HUES64 (cell line): ENCODE data around the gene RAB44.

Source experiments
- H3K27ac ChIP-seq: 2 replicates; pipeline ENCODE4 v1.7.0; 2013; ENCODE audit warnings: low read depth, low read length, inconsistent platforms
- H3K27me3 ChIP-seq: 2 replicates; pipeline ENCODE4 v1.6.1; 2013; ENCODE audit warnings: mild to moderate bottlenecking, low read length; ENCODE audit not compliant: insufficient read depth
- H3K36me3 ChIP-seq: 2 replicates; pipeline ENCODE4 v1.6.1; 2013; ENCODE audit warnings: mild to moderate bottlenecking, low read length; ENCODE audit not compliant: insufficient read depth
- H3K4me1 ChIP-seq: 2 replicates; pipeline ENCODE4 v1.6.1; 2013; ENCODE audit warnings: mild to moderate bottlenecking, low read length, moderate library complexity; ENCODE audit not compliant: insufficient read depth
- H3K4me3 ChIP-seq: 2 replicates; pipeline ENCODE4 v1.5.1; 2013; ENCODE audit warnings: mild to moderate bottlenecking, low read length, moderate library complexity
- H3K9ac ChIP-seq: 2 replicates; pipeline ENCODE4 v1.6.1; 2013; ENCODE audit warnings: mild to moderate bottlenecking, low read depth, low read length
- H3K9me3 ChIP-seq: 2 replicates; pipeline ENCODE4 v1.6.1; 2013; ENCODE audit warnings: low read depth, low read length; ENCODE audit not compliant: insufficient read depth
- WGBS: fragments of 150-250, 120-280 bp; methylation state at CpG from one replicate; pipeline ENCODE4 v1.1.7; 2013; ENCODE audit warnings: missing lambda C conversion rate; 5-methylcytosine and 5-hydroxymethylcytosine counted together

Gene RAB44

DNA sequence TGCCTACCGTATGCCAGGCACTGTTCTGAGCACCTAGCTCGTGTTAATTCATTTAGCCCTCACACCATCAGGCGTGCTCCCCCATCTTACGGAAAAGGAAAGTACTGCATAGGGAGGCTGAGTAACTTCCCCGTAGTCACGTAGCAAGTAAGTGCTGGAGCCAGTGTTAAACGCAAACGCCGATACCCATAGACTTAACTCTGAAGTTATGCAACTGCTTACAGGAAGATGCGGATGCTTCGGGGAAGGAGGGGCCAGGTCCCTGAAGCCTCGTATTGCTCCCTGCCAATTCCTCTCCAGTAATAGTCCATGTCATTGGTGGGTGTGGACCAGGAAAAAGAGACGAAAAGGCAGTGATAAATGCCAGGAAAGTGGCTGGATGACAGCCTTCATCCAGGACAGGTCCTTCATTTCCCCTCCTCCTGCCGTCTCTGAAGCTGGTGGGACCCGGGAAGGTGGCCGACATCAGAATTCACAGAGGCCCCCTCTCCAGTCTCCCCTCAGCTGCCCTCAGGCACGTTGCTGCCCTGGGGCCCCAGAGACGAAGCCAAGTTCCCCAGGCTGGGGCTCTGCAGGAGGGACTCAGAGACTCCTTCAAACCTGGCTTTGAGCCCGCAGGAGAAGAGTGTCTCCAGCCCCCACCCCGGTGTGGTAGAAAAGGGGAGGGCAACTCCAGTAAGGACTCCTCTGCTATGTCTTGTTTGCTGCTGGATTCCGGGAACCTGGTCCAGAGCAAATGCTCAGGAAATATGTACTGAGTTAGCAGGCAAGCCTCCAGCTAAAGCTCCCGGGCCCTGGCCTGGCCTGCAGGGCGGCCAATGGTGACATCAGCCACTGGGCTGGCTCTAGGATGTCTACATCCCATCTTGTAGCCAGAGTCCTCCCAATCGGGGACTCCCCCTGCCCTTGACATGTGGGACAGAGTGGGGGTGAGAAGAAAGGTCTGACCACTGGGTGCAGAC is 37.8 kb downstream of the RAB44 start:
- Histone ChIP-seq H3K4me1 (peaks cover 4% of the 10 kb centered on the region), H3K4me3 (no peak overlapping the region), H3K27ac (no peak overlapping the region), H3K9me3 (no peaks in the 10 kb centered on the region), H3K9ac (no peak overlapping the region), H3K27me3 (no peaks in the 10 kb centered on the region; the same call in 1 of the 2 replicates), H3K36me3 (no peaks in the 10 kb centered on the region)
- 72% methylated on average over 24 of the region's 24 CpGs for WGBS

DNA sequence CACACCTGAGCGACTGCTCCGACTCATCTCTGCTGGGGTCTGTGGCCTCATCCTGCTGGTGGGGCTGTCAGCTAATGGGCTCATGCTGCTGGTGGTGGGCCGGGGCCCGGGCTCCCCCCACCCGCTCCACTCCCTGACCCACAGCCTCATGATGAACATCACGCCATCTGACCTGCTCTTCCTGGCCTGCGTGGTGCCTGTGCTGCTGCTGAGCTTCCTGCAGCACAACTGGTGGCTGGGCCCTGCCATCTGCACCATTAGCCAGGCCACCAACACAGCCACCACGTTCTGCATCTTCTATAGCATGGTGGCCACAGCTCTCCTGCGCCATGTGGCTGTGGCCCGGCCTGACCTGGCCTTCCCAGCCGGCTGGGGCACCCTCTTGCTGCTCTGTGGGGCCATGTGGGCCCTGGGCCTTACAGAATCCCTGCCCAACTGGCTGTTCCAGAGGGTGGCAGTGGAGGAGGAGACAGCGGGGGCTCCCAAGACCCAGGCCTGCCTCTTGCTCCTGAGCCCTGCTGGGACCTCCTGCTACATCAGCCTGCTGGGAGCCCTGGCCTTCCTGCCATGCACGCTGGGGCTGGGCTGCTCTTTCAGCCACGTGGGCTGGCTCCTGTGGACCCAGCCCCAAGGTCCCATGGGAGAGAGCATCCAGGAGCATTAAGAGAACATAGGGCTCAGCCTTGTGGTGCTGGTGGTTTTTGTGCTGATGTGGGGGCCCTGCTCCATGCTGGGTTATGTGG is 39.6 kb downstream of the RAB44 start:
- H3K36me3 ChIP-seq: no peaks in the 10 kb centered on the region
- H3K4me3 ChIP-seq: no peak overlapping the region
- no peak overlapping the region for H3K27ac ChIP-seq
- no peaks in the 10 kb centered on the region; the same call in 1 of the 2 replicates for H3K27me3 ChIP-seq
- H3K4me1 ChIP-seq: no peaks in the 10 kb centered on the region
- 92% methylated on average over 14 of the region's 14 CpGs for WGBS
- H3K9ac ChIP-seq: no peak overlapping the region
- H3K9me3 ChIP-seq: no peaks in the 10 kb centered on the region

DNA sequence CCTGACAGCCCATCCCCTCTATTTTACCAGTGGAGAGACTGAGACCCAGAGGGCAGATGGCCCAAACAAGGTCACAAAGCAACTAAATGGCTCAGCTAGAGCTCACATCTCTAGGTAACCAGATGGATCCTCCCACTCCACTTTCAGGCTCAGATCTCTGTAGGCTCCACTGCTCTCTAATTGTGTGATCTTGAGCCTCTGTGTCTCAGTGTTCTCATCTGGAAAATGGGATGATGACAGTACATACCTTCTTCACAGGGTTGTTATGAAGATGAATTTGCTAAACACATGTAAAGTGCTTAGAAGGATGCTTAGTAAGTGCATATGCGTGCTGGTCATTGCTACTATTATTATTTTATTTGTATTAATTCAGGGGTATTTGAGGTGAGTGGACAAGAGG is 40.5 kb downstream of the RAB44 start:
- Histone ChIP-seq H3K27ac (no peak overlapping the region), H3K27me3 (no peaks in the 10 kb centered on the region; the same call in 1 of the 2 replicates), H3K9ac (no peak overlapping the region), H3K4me1 (no peaks in the 10 kb centered on the region; the same call in 1 of the 2 replicates), H3K9me3 (no peaks in the 10 kb centered on the region), H3K36me3 (no peaks in the 10 kb centered on the region), H3K4me3 (no peak overlapping the region)
- 67% methylated on average over 1 of the region's 1 CpG for WGBS

DNA sequence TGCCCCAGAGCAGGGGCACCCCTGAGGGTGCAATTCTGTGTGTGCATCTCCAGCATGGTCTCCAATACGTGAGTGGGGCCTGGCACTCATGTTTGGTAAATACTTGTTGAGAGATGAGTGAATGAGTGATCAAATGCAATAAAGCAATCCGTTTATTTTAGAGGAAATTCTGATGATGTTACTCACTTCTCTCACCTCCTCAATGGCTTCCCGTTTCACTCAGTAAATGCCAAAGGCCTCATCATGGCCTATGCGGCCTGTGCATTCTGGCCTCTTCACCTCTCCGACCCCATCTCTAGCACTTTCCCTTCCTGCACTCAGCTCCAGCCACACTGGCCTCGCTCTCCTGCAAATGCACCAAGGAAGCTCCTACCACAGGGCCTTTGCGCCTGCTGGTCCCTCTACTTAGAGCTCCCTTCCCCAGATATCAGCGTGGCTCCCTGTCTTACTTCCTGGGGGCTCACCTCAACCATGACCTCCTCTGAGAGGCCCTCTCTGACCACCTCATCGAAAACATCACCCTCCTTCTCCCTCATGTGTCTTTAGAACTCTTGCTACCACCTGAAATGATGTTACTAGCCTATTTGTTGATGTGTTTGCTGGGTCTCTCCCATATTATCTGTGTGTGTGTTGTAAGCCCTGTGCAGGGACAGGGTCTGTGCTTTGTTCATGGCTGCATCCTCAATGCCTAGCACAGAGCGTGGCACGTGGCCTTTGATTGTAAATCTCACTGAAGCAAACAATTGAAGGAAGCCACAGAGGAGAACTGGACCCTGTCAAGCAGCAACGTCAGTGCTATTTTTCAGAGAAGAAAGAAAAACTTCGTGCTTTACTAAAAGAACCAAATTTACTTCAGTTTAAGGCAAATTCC is 42.6 kb downstream of the RAB44 start:
- Histone ChIP-seq H3K36me3 (no peaks in the 10 kb centered on the region), H3K9ac (no peak overlapping the region), H3K27ac (no peak overlapping the region), H3K27me3 (no peaks in the 10 kb centered on the region), H3K9me3 (no peaks in the 10 kb centered on the region), H3K4me3 (no peak overlapping the region), H3K4me1 (no peaks in the 10 kb centered on the region; the same call in 1 of the 2 replicates)
- WGBS: 91% methylated on average over 13 of the region's 13 CpGs

DNA sequence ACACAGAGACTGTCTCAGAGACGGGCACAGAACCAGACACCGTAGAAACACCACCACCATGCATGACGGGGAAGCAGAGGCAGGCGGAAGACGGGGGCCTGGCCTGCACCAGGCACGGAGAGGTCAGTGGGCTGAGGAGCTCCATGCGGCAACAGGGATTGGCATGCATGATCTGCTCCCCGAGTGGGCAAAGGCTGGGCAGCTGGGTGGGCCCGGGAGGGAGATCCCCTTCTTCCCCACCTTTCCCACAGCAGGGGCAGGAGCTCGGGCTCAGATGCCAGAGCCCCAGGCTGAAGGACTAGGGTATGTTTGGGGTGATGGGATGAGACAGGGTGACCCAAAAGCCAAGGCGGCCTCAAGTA is 43.2 kb downstream of the RAB44 start:
- 93% methylated on average over 11 of the region's 11 CpGs for WGBS
- Histone ChIP-seq H3K4me3 (no peak overlapping the region), H3K36me3 (no peaks in the 10 kb centered on the region), H3K9me3 (no peaks in the 10 kb centered on the region), H3K27me3 (no peaks in the 10 kb centered on the region), H3K27ac (no peak overlapping the region), H3K4me1 (no peaks in the 10 kb centered on the region; the same call in 1 of the 2 replicates), H3K9ac (no peak overlapping the region)

DNA sequence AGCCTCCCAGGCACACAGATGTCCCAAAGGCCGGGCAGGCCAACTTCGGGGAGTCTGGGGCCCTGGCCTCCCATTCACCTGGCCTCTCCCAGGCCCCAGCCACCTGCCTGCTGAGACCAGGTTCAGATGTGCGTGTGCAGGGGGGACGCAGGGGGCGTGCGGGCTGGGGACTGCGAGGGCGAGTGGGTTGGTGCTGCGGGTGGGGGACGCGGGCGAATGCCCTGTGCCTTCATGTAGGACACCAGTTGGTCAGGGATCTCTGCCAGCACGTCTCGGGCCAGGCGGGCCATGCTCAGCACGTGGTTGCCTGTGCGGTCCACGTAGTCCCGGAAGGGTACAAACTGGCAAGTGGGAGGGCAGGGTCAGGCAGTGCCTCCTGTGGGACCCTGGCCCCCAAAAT is 44.5 kb downstream of the RAB44 start:
- Histone ChIP-seq H3K9ac (no peak overlapping the region), H3K27me3 (no peaks in the 10 kb centered on the region), H3K36me3 (no peaks in the 10 kb centered on the region), H3K4me3 (no peak overlapping the region), H3K4me1 (no peaks in the 10 kb centered on the region; the same call in 1 of the 2 replicates), H3K9me3 (no peaks in the 10 kb centered on the region), H3K27ac (no peak overlapping the region)
- 95% methylated on average over 19 of the region's 19 CpGs for WGBS

DNA sequence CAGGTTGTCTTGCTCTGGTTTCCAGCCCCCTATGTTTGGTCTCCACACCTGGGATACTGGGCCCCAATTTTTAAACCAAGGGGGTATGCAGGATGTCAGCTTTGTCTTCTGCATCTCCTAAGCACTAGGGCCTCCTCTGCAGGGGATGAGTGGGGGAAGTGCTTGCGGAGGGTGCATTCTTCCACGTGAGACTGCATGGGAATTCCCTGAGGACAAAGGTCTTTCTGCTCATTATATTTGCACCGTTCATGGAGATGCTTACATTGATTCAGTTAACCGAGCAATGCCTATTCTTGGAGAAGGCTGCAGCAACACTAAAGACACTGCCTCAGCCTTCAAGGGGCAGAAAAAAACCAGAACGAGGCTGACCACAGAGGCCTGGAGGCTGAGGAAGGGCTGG is 45.4 kb downstream of the RAB44 start:
- Histone ChIP-seq H3K9ac (no peak overlapping the region), H3K27me3 (no peaks in the 10 kb centered on the region), H3K9me3 (no peaks in the 10 kb centered on the region), H3K4me3 (no peak overlapping the region), H3K36me3 (no peaks in the 10 kb centered on the region), H3K27ac (no peak overlapping the region), H3K4me1 (no peaks in the 10 kb centered on the region; the same call in 1 of the 2 replicates)
- 72% methylated on average over 5 of the region's 5 CpGs for WGBS

DNA sequence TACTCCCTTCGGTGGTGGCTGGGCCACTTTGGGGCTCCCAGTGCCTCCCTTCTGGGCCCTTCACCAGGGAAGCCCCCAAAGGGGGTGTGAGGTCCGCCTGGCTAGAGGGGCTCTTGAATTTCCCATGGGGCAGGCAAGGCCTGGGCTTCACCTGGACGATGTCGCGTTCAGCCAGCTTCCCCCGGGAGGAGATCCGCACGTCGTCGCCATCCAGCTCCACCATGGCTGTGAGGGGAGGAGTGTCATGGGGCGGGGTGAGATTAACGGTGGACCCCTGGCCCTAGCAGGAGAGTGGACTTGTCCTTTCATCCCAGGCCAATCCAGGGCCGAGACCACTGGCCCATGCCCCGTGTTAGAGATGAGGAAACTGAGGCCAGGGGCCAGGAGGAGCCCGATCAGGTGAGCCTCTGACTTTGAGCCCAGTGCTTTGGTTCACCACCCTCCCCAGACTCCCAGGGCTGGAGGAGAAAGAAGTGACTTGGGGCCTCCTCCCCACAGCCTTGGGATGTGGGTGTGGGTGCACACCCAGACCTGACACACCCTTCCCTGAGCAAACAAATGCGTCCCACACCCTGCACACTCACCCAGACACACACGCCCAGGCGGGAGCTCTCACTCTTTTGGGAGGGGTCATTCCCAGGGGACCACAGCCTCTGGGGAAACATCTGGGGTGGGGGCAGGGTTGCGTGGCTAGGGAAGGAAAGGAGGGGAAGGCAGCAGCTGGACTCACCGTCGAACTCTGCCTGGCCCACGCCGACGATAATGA is 46.1 kb downstream of the RAB44 start:
- Histone ChIP-seq H3K9ac (no peak overlapping the region), H3K36me3 (no peaks in the 10 kb centered on the region), H3K4me1 (no peaks in the 10 kb centered on the region; the same call in 1 of the 2 replicates), H3K27me3 (no peaks in the 10 kb centered on the region), H3K27ac (no peak overlapping the region), H3K9me3 (no peaks in the 10 kb centered on the region; the same call in 1 of the 2 replicates), H3K4me3 (no peak overlapping the region)
- 90% methylated on average over 24 of the region's 24 CpGs for WGBS

DNA sequence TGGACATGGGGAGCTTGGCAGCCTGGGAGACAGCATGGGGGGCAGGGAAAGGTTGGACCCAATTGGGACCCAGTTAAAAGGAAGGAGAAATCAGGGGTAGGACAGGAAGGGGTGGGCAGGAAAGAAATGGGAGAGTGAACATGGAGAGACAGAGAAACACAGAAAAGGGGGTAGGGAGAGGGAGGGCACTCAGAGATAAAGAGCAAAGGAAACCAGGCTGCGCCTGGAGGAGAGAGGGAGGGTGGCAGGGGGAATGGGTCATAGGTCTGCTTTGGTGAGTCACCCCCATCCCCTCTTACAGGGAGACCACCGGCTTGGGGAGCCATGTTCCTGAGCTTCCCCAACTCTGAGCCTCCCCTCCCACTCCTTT is 46.7 kb downstream of the RAB44 start:
- H3K4me3 ChIP-seq: no peak overlapping the region
- no peak overlapping the region for H3K27ac ChIP-seq
- H3K4me1 ChIP-seq: no peaks in the 10 kb centered on the region; the same call in 1 of the 2 replicates
- H3K9me3 ChIP-seq: no peaks in the 10 kb centered on the region; the same call in 1 of the 2 replicates
- no peaks in the 10 kb centered on the region for H3K27me3 ChIP-seq
- no peaks in the 10 kb centered on the region for H3K36me3 ChIP-seq
- WGBS: 100% methylated on average over 1 of the region's 2 CpGs
- no peak overlapping the region for H3K9ac ChIP-seq

DNA sequence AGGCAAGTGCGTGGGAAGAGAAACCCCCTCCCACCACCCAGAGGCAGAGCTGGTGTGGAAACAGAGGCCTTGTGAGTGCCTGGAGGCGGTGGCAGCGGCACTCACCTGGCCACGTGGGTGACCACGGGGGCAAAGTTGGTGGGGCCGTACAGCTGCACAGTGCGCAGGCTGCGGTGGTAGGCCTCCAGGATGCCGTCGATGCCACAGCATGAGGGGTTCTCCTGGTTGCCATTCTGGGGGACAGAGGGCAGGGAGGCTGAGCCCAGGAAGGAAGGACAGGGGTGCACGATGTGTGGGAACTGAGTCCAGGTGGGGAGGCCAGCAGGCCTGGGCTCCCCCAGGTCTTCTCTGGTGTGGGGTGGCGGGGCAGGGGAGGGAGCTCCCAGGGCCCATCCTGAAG is 47.7 kb downstream of the RAB44 start:
- no peaks in the 10 kb centered on the region; the same call in 1 of the 2 replicates for H3K4me1 ChIP-seq
- 95% methylated on average over 12 of the region's 12 CpGs for WGBS
- no peak overlapping the region for H3K27ac ChIP-seq
- no peak overlapping the region for H3K4me3 ChIP-seq
- H3K36me3 ChIP-seq: no peaks in the 10 kb centered on the region
- H3K27me3 ChIP-seq: no peaks in the 10 kb centered on the region
- H3K9ac ChIP-seq: no peak overlapping the region
- no peaks in the 10 kb centered on the region; the same call in 1 of the 2 replicates for H3K9me3 ChIP-seq
